Esophagus squamous epithelium (tissue), 5 donors: ENCODE measurements around the gene ASB13. TPM values are rescaled to one million over a fixed set of nuclear protein-coding genes. Genes with fewer than 3 reads are reported as not detected.

ENCODE experiments used
- DNase-seq: peaks from one replicate; lab custom pipeline; 2025; lab: John Stamatoyannopoulos, UW
- H3K27ac ChIP-seq, 4 donors: fragments of 200-600 bp; sonication (generic); one replicate each; pipeline ENCODE4 v1.5.1; 2016 to 2019; ENCODE audit warnings: mild to moderate bottlenecking in 1 of 4
- H3K27me3 ChIP-seq, 4 donors: fragments of 200-600 bp; sonication (generic); 1 replicate in 3 of 4; 2 replicates in 1 of 4; pipeline versions ENCODE4 v1.5.1 to v1.6.0; 2017 to 2021; ENCODE audit warnings: antibody characterized with exemption in 1 of 4
- H3K36me3 ChIP-seq, 3 donors: fragments of 200-600 bp; sonication (generic); one replicate each; pipeline ENCODE4 v1.5.1; 2016 to 2019
- H3K4me1 ChIP-seq, 3 donors: fragments of 200-600 bp; sonication (generic); one replicate each; pipeline ENCODE4 v1.5.1; 2017 to 2019
- H3K4me3 ChIP-seq, 4 donors: fragments of 200-600 bp; sonication (generic); 1 replicate in 3 of 4; 2 replicates in 1 of 4; pipeline ENCODE4 v1.5.1; 2016 to 2019; ENCODE audit warnings: mild to moderate bottlenecking in 2 of 4, moderate library complexity in 1 of 4
- H3K9me3 ChIP-seq, 3 donors: fragments of 200-600 bp; sonication (generic); one replicate each; pipeline ENCODE4 v1.5.1; 2016 to 2019
- POLR2A ChIP-seq, 4 donors: fragments of 450-650 bp; IDR thresholded peaks; one replicate each; pipeline ENCODE4 v1.6.1; 2017; ENCODE audit warnings: antibody characterized with exemption in 4 of 4, mild to moderate bottlenecking in 4 of 4, moderate library complexity in 3 of 4
- WGBS, 2 donors: methylation state at CpG; one replicate each; pipeline ENCODE4 v1.1.5; 2018; 5-methylcytosine and 5-hydroxymethylcytosine counted together
- intact Hi-C: fragments of 100-400 bp; cut with DNase I; formaldehyde crosslinking; loops from one replicate; pipeline ENCODE4 v1.15.0; 2022
- total RNA-seq, 4 donors: library from RNA; depleted of rRNA; stranded (reverse); fragments of >200 nt; gene quantifications; one replicate each; pipeline ENCODE4 v1.1.0, GENCODE V29; 2016
- TF ChIP-seq, protein P1 (sequence below), 6 experiments: fragments of 450-650 bp in 4 of 6; fragments of 200-600 bp in 2 of 6; sonication (generic) in 2 of 6; IDR thresholded peaks; one replicate each; pipeline ENCODE4 v1.5.1; 2016 to 2019; ENCODE audit warnings: antibody characterized with exemption in 6 of 6, mild to moderate bottlenecking in 4 of 6, moderate library complexity in 4 of 6
- donor health status: DM: yes; HTN: yes; CAD: no.

ASB13 gene
- total RNA-seq, 4 donors from 2014 or later = 9.6 to 29.0 (median 15.7) TPM

DNA sequence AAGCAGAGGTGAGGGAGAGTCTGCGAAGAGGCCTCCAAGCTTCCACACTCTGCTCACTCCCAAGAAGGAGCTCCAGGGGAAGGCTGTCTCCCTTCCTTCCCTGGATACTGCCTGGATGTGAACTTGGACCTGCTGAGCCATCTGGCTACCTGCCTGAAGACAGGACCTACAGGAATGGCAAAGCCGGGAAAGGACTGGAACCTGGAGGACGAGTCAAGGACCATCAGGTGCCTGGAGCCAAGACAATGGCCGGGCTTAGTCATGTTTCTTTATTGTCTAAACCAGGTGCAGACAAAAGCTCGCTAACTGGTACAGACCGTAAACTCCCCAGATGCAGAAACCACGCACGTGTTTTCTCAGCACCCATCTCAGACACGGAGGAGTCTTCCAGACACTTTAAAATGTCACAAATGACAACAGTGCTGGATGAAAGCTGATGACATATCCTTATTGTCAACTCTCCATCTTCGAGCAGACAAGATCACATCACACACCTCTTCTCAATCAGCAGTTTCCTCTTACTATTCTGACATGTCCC is 12.1 kb downstream of the ASB13 start:
- peaks cover 0 to 31% (median 0%) of the 10 kb centered on the region in 3 donors for H3K36me3 ChIP-seq
- DNase-seq = no peak
- H3K4me3 ChIP-seq = no peak overlapping the region
- peak overlapping the region in 1 of 4 donors; percentile 3 for H3K27ac ChIP-seq
- intact Hi-C loops = no loop called here
- 43 to 70% methylated on average over 9 to 10 of the region's 10 CpGs for WGBS, 2 donors
- TF ChIP-seq, protein P1, sequence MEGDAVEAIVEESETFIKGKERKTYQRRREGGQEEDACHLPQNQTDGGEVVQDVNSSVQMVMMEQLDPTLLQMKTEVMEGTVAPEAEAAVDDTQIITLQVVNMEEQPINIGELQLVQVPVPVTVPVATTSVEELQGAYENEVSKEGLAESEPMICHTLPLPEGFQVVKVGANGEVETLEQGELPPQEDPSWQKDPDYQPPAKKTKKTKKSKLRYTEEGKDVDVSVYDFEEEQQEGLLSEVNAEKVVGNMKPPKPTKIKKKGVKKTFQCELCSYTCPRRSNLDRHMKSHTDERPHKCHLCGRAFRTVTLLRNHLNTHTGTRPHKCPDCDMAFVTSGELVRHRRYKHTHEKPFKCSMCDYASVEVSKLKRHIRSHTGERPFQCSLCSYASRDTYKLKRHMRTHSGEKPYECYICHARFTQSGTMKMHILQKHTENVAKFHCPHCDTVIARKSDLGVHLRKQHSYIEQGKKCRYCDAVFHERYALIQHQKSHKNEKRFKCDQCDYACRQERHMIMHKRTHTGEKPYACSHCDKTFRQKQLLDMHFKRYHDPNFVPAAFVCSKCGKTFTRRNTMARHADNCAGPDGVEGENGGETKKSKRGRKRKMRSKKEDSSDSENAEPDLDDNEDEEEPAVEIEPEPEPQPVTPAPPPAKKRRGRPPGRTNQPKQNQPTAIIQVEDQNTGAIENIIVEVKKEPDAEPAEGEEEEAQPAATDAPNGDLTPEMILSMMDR (IDR thresholded peaks at IDR 0.05) = no peak
- peaks cover 0 to 55% (median under 1%) of the 10 kb centered on the region in 3 donors for H3K4me1 ChIP-seq
- no peaks in the 10 kb centered on the region for H3K9me3 ChIP-seq
- no peaks in the 10 kb centered on the region for H3K27me3 ChIP-seq

DNA sequence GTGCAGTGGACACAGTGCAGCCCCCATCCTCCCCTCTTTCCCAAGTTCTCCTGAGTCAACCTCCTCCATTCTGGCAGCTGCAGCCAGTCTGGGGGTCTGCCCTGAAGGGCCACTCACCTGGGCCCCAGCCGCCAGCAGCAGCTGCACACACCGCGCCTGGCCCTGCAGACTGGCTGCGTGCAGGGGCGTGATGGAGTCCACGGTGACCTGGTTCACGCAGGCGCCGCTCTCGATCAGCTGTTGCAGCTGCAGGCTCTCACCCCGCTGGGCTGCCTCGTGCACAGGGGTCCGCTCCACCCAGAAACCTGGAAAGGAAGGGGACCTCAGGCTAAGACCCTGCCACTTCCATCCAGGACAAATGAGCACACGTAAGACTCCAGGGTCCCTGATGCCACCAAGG is 13.6 kb downstream of the ASB13 start:
- DNase-seq = no peak
- Histone ChIP-seq H3K9me3 (no peaks in the 10 kb centered on the region), H3K4me1 (peaks cover 0 to 50% (median 0%) of the 10 kb centered on the region in 3 donors), H3K36me3 (peaks cover 0 to 46% (median 6%) of the 10 kb centered on the region in 3 donors), H3K4me3 (no peak overlapping the region), H3K27me3 (no peaks in the 10 kb centered on the region), H3K27ac (peak overlapping the region in 3 of 4 donors; percentile 43 to 76 (median 74))
- intact Hi-C loops = no loop called here
- TF ChIP-seq POLR2A (IDR thresholded peaks at IDR 0.05) = no peak
- TF ChIP-seq, protein P1 (IDR thresholded peaks at IDR 0.05) = no peak
- WGBS, 2 donors = 100% methylated on average over 1 to 2 of the region's 14 CpGs

DNA sequence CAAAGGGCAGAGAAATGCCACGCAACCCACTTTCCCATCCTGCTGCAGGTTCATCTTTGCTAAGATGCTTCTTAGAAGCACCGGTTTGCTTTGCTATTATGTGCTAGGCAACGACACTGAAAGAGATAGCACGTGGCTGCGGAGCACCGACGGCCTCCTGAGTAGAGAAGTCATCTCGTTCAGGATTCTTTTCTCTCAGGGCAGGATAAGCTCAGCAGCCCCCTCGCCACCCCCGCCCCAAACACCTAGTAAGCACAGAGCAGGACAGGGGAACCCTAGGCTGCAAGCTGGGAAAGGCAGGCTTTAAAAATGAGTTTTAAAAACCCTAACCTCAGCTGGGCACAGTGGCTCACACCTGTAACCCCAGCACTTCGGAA is 15.0 kb downstream of the ASB13 start:
- H3K27ac ChIP-seq = peak overlapping the region in 3 of 4 donors; percentile 63 to 70 (median 67)
- intact Hi-C loops = no loop called here
- no peak for DNase-seq
- WGBS, 2 donors = 92 to 93% methylated on average over 3 to 9 of the region's 11 CpGs
- H3K4me3 ChIP-seq = no peak overlapping the region
- peaks cover 0 to 54% (median 6%) of the 10 kb centered on the region in 3 donors for H3K36me3 ChIP-seq
- H3K9me3 ChIP-seq = no peaks in the 10 kb centered on the region
- TF ChIP-seq, protein P1 (IDR thresholded peaks at IDR 0.05) = no peak
- no peak for TF ChIP-seq POLR2A (IDR thresholded peaks at IDR 0.05)
- peaks cover 0 to 58% (median 0%) of the 10 kb centered on the region in 3 donors for H3K4me1 ChIP-seq
- H3K27me3 ChIP-seq = no peaks in the 10 kb centered on the region

DNA sequence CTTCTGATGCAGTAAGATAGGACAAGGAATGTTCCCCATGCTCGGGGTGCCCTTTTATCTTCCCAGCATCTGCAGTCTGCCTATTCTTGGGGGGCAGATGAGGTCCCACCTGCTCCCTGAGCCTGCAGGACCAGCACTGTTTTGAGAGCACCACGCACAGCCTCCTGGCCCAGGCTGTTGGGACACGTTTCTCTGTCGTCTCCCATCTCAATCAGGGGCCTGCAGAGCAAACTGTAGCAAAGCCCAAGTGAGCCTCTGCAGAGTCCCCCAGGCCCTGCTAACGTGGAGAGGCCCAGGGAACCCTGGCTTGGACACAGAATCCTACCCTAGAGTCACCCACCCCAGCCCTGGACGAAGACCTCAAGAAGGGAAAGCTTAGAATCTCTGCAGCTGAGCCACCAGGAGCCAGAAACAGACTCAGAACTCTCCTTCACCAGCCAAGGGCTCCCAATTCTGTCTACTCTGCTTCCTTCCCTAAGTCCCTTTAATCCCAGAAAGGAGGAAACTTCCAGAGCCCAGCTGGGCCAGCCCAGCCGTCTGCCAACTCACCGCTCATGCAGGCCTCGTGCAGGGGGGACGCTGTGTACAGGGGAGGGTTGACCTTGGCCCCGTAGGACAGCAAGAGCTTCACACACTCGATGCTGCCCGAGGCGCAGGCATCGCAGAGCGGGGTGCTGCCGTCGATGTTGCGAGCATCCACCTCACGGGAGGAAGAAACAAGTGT is 15.6 kb downstream of the ASB13 start:
- intact Hi-C loops = no loop called here
- Histone ChIP-seq H3K4me3 (no peak overlapping the region), H3K9me3 (no peaks in the 10 kb centered on the region), H3K27ac (peak overlapping the region in 3 of 4 donors; percentile 63 to 70 (median 67)), H3K27me3 (no peaks in the 10 kb centered on the region), H3K4me1 (peaks cover 0 to 63% (median 0%) of the 10 kb centered on the region in 3 donors), H3K36me3 (peaks cover 0 to 60% (median 6%) of the 10 kb centered on the region in 3 donors)
- no peak for DNase-seq
- TF ChIP-seq POLR2A (IDR thresholded peaks at IDR 0.05) = no peak
- TF ChIP-seq, protein P1 (IDR thresholded peaks at IDR 0.05) = no peak
- 87 to 91% methylated on average over 6 to 15 of the region's 20 CpGs for WGBS, 2 donors

DNA sequence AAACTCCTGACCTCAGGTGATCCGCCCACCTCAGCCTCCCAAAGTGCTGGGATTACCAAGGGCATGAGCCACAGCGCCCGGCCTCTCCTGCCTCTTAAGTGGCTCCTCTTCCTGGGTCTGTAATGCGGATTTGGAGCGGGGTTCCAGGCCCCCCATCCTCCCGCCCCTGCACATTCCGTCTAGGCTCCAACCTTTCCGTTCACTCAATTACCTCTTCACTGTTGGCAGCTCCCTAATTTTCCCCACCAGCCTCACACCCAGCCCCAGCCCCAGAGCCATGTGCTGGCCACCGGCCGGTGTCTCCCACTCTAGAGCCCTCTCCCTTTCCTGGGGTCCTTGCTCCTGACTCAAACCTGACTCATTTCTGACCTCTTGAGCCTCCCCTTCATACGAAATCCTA is 16.6 kb downstream of the ASB13 start:
- TF ChIP-seq, protein P1 (IDR thresholded peaks at IDR 0.05) = no peak
- no peak for DNase-seq
- no peaks in the 10 kb centered on the region for H3K9me3 ChIP-seq
- intact Hi-C loops = no loop called here
- no peaks in the 10 kb centered on the region for H3K27me3 ChIP-seq
- H3K4me3 ChIP-seq = no peak overlapping the region
- H3K4me1 ChIP-seq = peaks cover 0 to 68% (median 8%) of the 10 kb centered on the region in 3 donors
- WGBS, 2 donors = 96 to 97% methylated on average over 11 of the region's 11 CpGs
- H3K36me3 ChIP-seq = peaks cover 0 to 62% (median 6%) of the 10 kb centered on the region in 3 donors
- peak overlapping the region in 2 of 4 donors; percentile 67 to 70 for H3K27ac ChIP-seq
